HG03175 (cell line): ENCODE data around the gene UCHL1.
"Not testable (repeated sequence)": the region's sequence is repeated elsewhere in the genome, so short reads cannot be mapped to it uniquely, and the experiment has no call there.

Source experiments
- ATAC-seq: cut with Tn5 transposase; IDR thresholded peaks from one replicate; pipeline ENCODE4 v1.9.1; 2021; ENCODE audit warnings: mild to moderate bottlenecking, moderate library complexity; ENCODE audit not compliant: unreplicated experiment

UCHL1 gene

GRCh38 chr4:41236032-41236431 is 20.7 kb upstream of the UCHL1 start:
- ATAC-seq: no peak

GRCh38 chr4:41236508-41236907 is 20.2 kb upstream of the UCHL1 start:
- no peak for ATAC-seq

GRCh38 chr4:41241919-41242318 is 14.8 kb upstream of the UCHL1 start:
- no peak for ATAC-seq

- no peak for ATAC-seq
Measured at GRCh38 chr4:41245983-41246382, 10.7 kb upstream of the UCHL1 start.

GRCh38 chr4:41256131-41256739 is 493 bp upstream of the UCHL1 start:
- no peak for ATAC-seq

GRCh38 chr4:41257257-41257901 is 651 bp downstream of the UCHL1 start:
- ATAC-seq: peak; percentile 45

GRCh38 chr4:41257906-41258305 is 1.2 kb downstream of the UCHL1 start:
- no peak for ATAC-seq

GRCh38 chr4:41258783-41259182 is 2.1 kb downstream of the UCHL1 start:
- no peak for ATAC-seq

GRCh38 chr4:41260116-41260733 is 3.5 kb downstream of the UCHL1 start:
- no peak for ATAC-seq

GRCh38 chr4:41262198-41262597 is 5.5 kb downstream of the UCHL1 start:
- ATAC-seq: no peak

- no peak for ATAC-seq
Measured at GRCh38 chr4:41264212-41264611, 7.5 kb downstream of the UCHL1 start.

- no peak for ATAC-seq
Measured at GRCh38 chr4:41267997-41268396, 11.3 kb downstream of the UCHL1 start.

- ATAC-seq: no peak
Measured at GRCh38 chr4:41268721-41269517, 12.2 kb downstream of the UCHL1 start.

GRCh38 chr4:41269682-41270081 is 13.0 kb downstream of the UCHL1 start:
- no peak for ATAC-seq

GRCh38 chr4:41275931-41276330 is 19.2 kb downstream of the UCHL1 start:
- not testable (repeated sequence) for ATAC-seq

GRCh38 chr4:41280010-41280409 is 23.3 kb downstream of the UCHL1 start:
- no peak for ATAC-seq

- peak; percentile 95 for ATAC-seq
Measured at GRCh38 chr4:41281038-41281634, 24.4 kb downstream of the UCHL1 start.

- no peak for ATAC-seq
Measured at GRCh38 chr4:41282366-41282765, 25.6 kb downstream of the UCHL1 start.

GRCh38 chr4:41285202-41285863 is 28.6 kb downstream of the UCHL1 start:
- ATAC-seq: no peak

- ATAC-seq: no peak
Measured at GRCh38 chr4:41285864-41286235, 29.1 kb downstream of the UCHL1 start.

- no peak for ATAC-seq
Measured at GRCh38 chr4:41287005-41287404, 30.3 kb downstream of the UCHL1 start.
